K562 (cell line): ENCODE data around the gene PCMTD2. TPM values are rescaled to one million over a fixed set of nuclear protein-coding genes. Genes with fewer than 3 reads are reported as not detected.
"Not testable (repeated sequence)": the region's sequence is repeated elsewhere in the genome, so short reads cannot be mapped to it uniquely, and the experiment has no call there.

Experiments used
- ATAC-seq: fragments of 200-7000 bp; cut with Tn5 transposase; 3 replicates; pipeline ENCODE4 v1.9.1; 2020; ENCODE audit warnings: moderate library complexity
- BruUV-seq: library from RNA; stranded (reverse); fragments of 400-500 nt; replicated peaks from 2 replicates; lab custom pipeline; 2021; lab: Mats Ljungman, UMichigan
- CTCF ChIA-PET: fragments of 300-600 bp; formaldehyde crosslinking; extraction: SDS; loops from one replicate; lab custom pipeline; 2021; ENCODE audit warnings: low intra/inter-chr PET ratio; lab: Yijun Ruan, JAX
- POLR2A ChIA-PET: fragments of 300-600, 350-650 bp; sonication (Branson Sonifier 250); formaldehyde crosslinking; extraction: SDS; loops from one replicate; lab custom pipeline; 2021; ENCODE audit warnings: antibody characterized with exemption, inconsistent platforms; lab: Yijun Ruan, JAX
- DNase-seq, 4 experiments: peaks; one replicate each; pipeline versions ENCODE4 v3.0.0 to v3.0.0-alpha.2; 2011 to 2018; ENCODE audit warnings: low spot score in 3 of 4, mixed read lengths in 3 of 4; ENCODE audit errors: extremely low read depth in 1 of 4
- FAIRE-seq: peaks from 2 replicates; lab custom pipeline; 2011; peaks lifted over from hg19 to GRCh38; lab: Jason Lieb, UNC
- H2AFZ ChIP-seq: 2 replicates; pipeline ENCODE4 v1.6.0; 2011; ENCODE audit warnings: low read depth, low read length, control low read depth, inconsistent platforms
- H3K27ac ChIP-seq: fragments of 200-600 bp; 3 replicates; pipeline ENCODE4 v1.8.0; 2011; ENCODE audit warnings: low read depth, mild to moderate bottlenecking, control low read depth, inconsistent platforms, low read length, moderate library complexity, mixed read lengths; ENCODE audit errors: extremely low read depth
- H3K27me3 ChIP-seq, 2 experiments: fragments of 300-600 bp in 1 of 2; 2 replicates in 1 of 2; 3 replicates in 1 of 2; pipeline versions ENCODE4 v1.6.0 to v1.8.0; 2011; ENCODE audit warnings: inconsistent platforms in 2 of 2, low read length in 2 of 2, mild to moderate bottlenecking in 1 of 2, mixed read lengths in 1 of 2, moderate library complexity in 1 of 2; ENCODE audit not compliant: control insufficient read depth in 2 of 2, insufficient read depth in 2 of 2
- H3K36me3 ChIP-seq: fragments of 300-600 bp; 3 replicates; pipeline ENCODE4 v1.8.0; 2011; ENCODE audit warnings: mild to moderate bottlenecking, low read length, inconsistent platforms; ENCODE audit not compliant: control insufficient read depth, insufficient read depth
- H3K4me1 ChIP-seq, 2 experiments: fragments of 200-600 bp in 1 of 2; replicated peaks in 1 of 2; 2 replicates in 1 of 2; 3 replicates in 1 of 2; pipeline versions ENCODE4 v1.5.1 to v1.8.0; 2011; ENCODE audit warnings: inconsistent platforms in 2 of 2, low read length in 2 of 2, mild to moderate bottlenecking in 1 of 2, mixed read lengths in 1 of 2, moderate library complexity in 1 of 2; ENCODE audit not compliant: control insufficient read depth in 2 of 2, insufficient read depth in 2 of 2
- H3K4me2 ChIP-seq: 2 replicates; pipeline ENCODE4 v1.6.1; 2011; ENCODE audit warnings: low read length, control low read depth, inconsistent platforms, mixed read lengths; ENCODE audit not compliant: insufficient read depth
- H3K4me3 ChIP-seq: fragments of 200-600 bp; sonication (generic), shearing (Covaris generic); 2 replicates; pipeline ENCODE4 v1.5.1; 2016; ENCODE audit warnings: control low read depth, inconsistent platforms
- H3K79me2 ChIP-seq: fragments of 200-600 bp; 3 replicates; pipeline ENCODE4 v1.8.0; 2011; ENCODE audit warnings: low read length, inconsistent platforms; ENCODE audit not compliant: control insufficient read depth, insufficient read depth
- H3K9ac ChIP-seq, 2 experiments: 2 replicates each; pipeline versions ENCODE4 v1.6.0 to v1.6.1; 2011; ENCODE audit warnings: low read depth in 2 of 2, low read length in 2 of 2, control low read depth in 1 of 2, inconsistent platforms in 1 of 2, mild to moderate bottlenecking in 1 of 2, mixed read lengths in 1 of 2; ENCODE audit not compliant: insufficient read depth in 1 of 2
- H3K9me1 ChIP-seq: one replicate; pipeline ENCODE4 v1.6.0; 2011; ENCODE audit warnings: inconsistent platforms, mild to moderate bottlenecking, low read length, moderate library complexity; ENCODE audit not compliant: control insufficient read depth, insufficient read depth
- H3K9me3 ChIP-seq: replicated peaks from 2 replicates; pipeline ENCODE4 v1.5.1; 2011; ENCODE audit warnings: low read depth, low read length, inconsistent platforms; ENCODE audit not compliant: control insufficient read depth, insufficient read depth
- H4K20me1 ChIP-seq: replicated peaks from 2 replicates; pipeline ENCODE4 v1.6.1; 2011; ENCODE audit warnings: low read length, inconsistent platforms, mixed read lengths; ENCODE audit not compliant: control insufficient read depth, insufficient read depth
- L3MBTL2 ChIP-seq: fragments of 450-650 bp; IDR thresholded peaks from 2 replicates; pipeline ENCODE4 v1.6.1; 2016; ENCODE audit warnings: mild to moderate bottlenecking, moderate library complexity
- MGA ChIP-seq: fragments of 450-650 bp; IDR thresholded peaks from 2 replicates; pipeline ENCODE4 v1.6.1; 2016; ENCODE audit warnings: mild to moderate bottlenecking, moderate library complexity
- WGBS: fragments of 100-300 bp; shearing (Covaris generic); methylation state at CpG from one replicate; pipeline ENCODE4 v1.1.6; 2016; ENCODE audit warnings: low coverage, mixed read lengths; ENCODE audit not compliant: insufficient coverage; ENCODE audit errors: missing lambda C conversion rate; 5-methylcytosine and 5-hydroxymethylcytosine counted together
- in situ Hi-C: fragments of 300-500 bp; cut with MboI; formaldehyde crosslinking; loops from 4 replicates; pipeline ENCODE4 v1.15.0; 2018; ENCODE audit warnings: inconsistent platforms, mixed read lengths
- intact Hi-C: fragments of 100-400 bp; cut with micrococcal nuclease; formaldehyde crosslinking; loops from 2 replicates; pipeline ENCODE4 v1.14.2; 2022
- polyA plus RNA-seq, 8 experiments: library from polyadenylated mRNA; depleted of rRNA in 4 of 8; stranded (reverse) in 5 of 8; unstranded in 3 of 8; fragments of >200 nt; fragmentation: Nextera tagmentation in 2 of 8; fragmentation: Illumina TruSeq in 1 of 8; extraction: Ambion mirVana in 2 of 8; extraction: Trizol in 1 of 8; gene quantifications; 2 replicates each; pipeline versions ENCODE4 v1.2.1 to v1.2.3, GENCODE V29; 2011 to 2014; ENCODE audit warnings: inconsistent platforms in 1 of 8, missing spikeins in 1 of 8
- total RNA-seq, 7 experiments: library from RNA; depleted of rRNA in 6 of 7; stranded (reverse); fragments of >200 nt in 6 of 7; fragmentation: Illumina TruSeq in 2 of 7; extraction: Trizol in 2 of 7; gene quantifications; 2 replicates each; pipeline versions ENCODE4 v1.2.1 to v1.2.3, GENCODE V29; 2011 to 2021; ENCODE audit warnings: low replicate concordance in 1 of 7

PCMTD2 gene
- total and polyA plus RNA-seq, 9 of the 15 experiments (the other 6 are each of a cell fraction or from before 2014, with no cell fraction given) = 11.3 to 49.3 (median 28.4) TPM

DNA sequence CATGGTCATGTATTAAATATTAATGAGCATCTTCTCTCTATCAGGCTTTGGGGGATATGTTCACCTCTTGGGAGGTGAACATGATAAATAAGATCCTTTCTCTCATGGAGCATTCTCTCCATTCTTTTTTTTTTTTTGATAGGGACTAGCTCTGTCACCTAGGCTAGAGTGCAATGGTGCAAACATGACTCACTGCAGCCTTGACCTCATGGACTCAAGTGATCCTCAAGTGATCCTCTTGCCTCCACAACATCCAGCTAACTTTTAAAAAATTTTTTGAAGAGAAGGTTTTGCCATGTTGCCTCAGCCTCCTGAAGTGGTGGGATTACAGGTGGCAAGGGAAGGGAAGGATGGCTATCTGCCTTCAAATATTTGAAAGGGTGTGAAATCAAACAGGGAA lies 59.8 kb downstream of the PCMTD2 start:
- BruUV-seq, H3K27me3 ChIP-seq, intact Hi-C loops, H3K9me3 ChIP-seq, H3K79me2 ChIP-seq, ATAC-seq, in situ Hi-C loops, DNase-seq, H3K4me2 ChIP-seq, H4K20me1 ChIP-seq, H2AFZ ChIP-seq, H3K4me3 ChIP-seq, FAIRE-seq, H3K9me1 ChIP-seq, POLR2A ChIA-PET, H3K27ac ChIP-seq, H3K9ac ChIP-seq, CTCF ChIA-PET, H3K36me3 ChIP-seq: not testable (repeated sequence)
- H3K4me1 ChIP-seq = peaks cover 2 to 13% of the 10 kb centered on the region in 2 experiments; a peak in 4 of 5 replicates
- peak; percentile 30; the same call in 1 of the 2 replicates for TF ChIP-seq L3MBTL2
- TF ChIP-seq MGA = peak; percentile 20; the same call in 1 of the 2 replicates

- POLR2A ChIA-PET, intact Hi-C loops, H4K20me1 ChIP-seq, H3K36me3 ChIP-seq, H3K9me3 ChIP-seq, FAIRE-seq, H3K9me1 ChIP-seq, in situ Hi-C loops, CTCF ChIA-PET, BruUV-seq, H3K27me3 ChIP-seq, H3K79me2 ChIP-seq: not testable (repeated sequence)
- DNase-seq (peak in 2 of 4 experiments; percentile 6 to 21), ATAC-seq (peak; percentile 4; the same call in 1 of the 3 replicates)
- Histone ChIP-seq H3K4me2 (peak overlapping the region; percentile 32), H3K4me3 (peak overlapping the region; percentile 44), H3K9ac (peak overlapping the region; percentile 51 to 86; a peak in 2 of 4 replicates), H3K4me1 (peaks cover 2 to 13% of the 10 kb centered on the region in 2 experiments; a peak in 4 of 5 replicates), H3K27ac (peak overlapping the region; percentile 74; the same call in 2 of the 3 replicates), H2AFZ (peak overlapping the region; percentile 70; the same call in 1 of the 2 replicates)
- WGBS = 47% methylated on average over 7 of the region's 15 CpGs
Observed at GRCh38 chr20:64315884-64316283, 60.3 kb downstream of the PCMTD2 start.
